Neuronal stem cell (in vitro differentiated cells): ENCODE results near the gene CPEB1.

ENCODE experiments used
- DNase-seq: peaks from one replicate; pipeline ENCODE4 v3.0.0-alpha.2; 2013; ENCODE audit warnings: low spot score
- H2AFZ ChIP-seq: one replicate; pipeline ENCODE4 v1.6.1; 2013; ENCODE audit warnings: mild to moderate bottlenecking, low read length, inconsistent platforms
- H2AK5ac ChIP-seq: 2 replicates; pipeline ENCODE4 v1.6.1; 2013; ENCODE audit warnings: low read depth, mild to moderate bottlenecking, inconsistent platforms, low read length, moderate library complexity, mixed read lengths
- H2BK120ac ChIP-seq: 2 replicates; pipeline ENCODE4 v1.6.1; 2013; ENCODE audit warnings: low read depth, mild to moderate bottlenecking, inconsistent platforms, low read length, moderate library complexity, mixed read lengths
- H2BK12ac ChIP-seq: one replicate; pipeline ENCODE4 v1.6.1; 2013; ENCODE audit warnings: low read length, inconsistent platforms
- H2BK15ac ChIP-seq: 2 replicates; pipeline ENCODE4 v1.6.1; 2013; ENCODE audit warnings: mild to moderate bottlenecking, low read length, inconsistent platforms, mixed read lengths
- H2BK5ac ChIP-seq: one replicate; pipeline ENCODE4 v1.6.1; 2013; ENCODE audit warnings: inconsistent platforms, mild to moderate bottlenecking, low read length, moderate library complexity
- H3K14ac ChIP-seq: one replicate; pipeline ENCODE4 v1.6.1; 2013; ENCODE audit warnings: low read length, inconsistent platforms
- H3K18ac ChIP-seq: 2 replicates; pipeline ENCODE4 v1.6.1; 2013; ENCODE audit warnings: low read length, inconsistent platforms
- H3K23ac ChIP-seq: 2 replicates; pipeline ENCODE4 v1.6.1; 2013; ENCODE audit warnings: low read depth, mild to moderate bottlenecking, mixed read lengths, low read length, inconsistent platforms; ENCODE audit not compliant: poor library complexity
- H3K27ac ChIP-seq: replicated peaks from 3 replicates; pipeline ENCODE4 v1.5.1; 2013; ENCODE audit warnings: low read length, inconsistent platforms
- H3K27me3 ChIP-seq, 3 experiments: 2 replicates each; pipeline ENCODE4 v1.6.1; 2013; ENCODE audit warnings: low read length in 3 of 3, mild to moderate bottlenecking in 2 of 3, inconsistent platforms in 1 of 3, low read depth in 1 of 3, mixed read lengths in 1 of 3, moderate library complexity in 1 of 3; ENCODE audit not compliant: control insufficient read depth in 3 of 3, insufficient read depth in 3 of 3
- H3K36me3 ChIP-seq, 2 donors: replicated peaks in 1 of 2; 2 replicates each; pipeline ENCODE4 v1.6.1; 2013; ENCODE audit warnings: low read length in 2 of 2; ENCODE audit not compliant: control insufficient read depth in 2 of 2, insufficient read depth in 2 of 2
- H3K4ac ChIP-seq: 2 replicates; pipeline ENCODE4 v1.6.1; 2013; ENCODE audit warnings: inconsistent platforms, mild to moderate bottlenecking, low read length, moderate library complexity
- H3K4me1 ChIP-seq, 2 donors: 1 replicate in 1 of 2; 2 replicates in 1 of 2; pipeline ENCODE4 v1.6.1; 2013; ENCODE audit warnings: low read length in 2 of 2, low read depth in 1 of 2; ENCODE audit not compliant: control insufficient read depth in 2 of 2, insufficient read depth in 1 of 2
- H3K4me2 ChIP-seq: one replicate; pipeline ENCODE4 v1.6.1; 2013; ENCODE audit warnings: mild to moderate bottlenecking, low read length, inconsistent platforms; ENCODE audit not compliant: insufficient read depth, poor library complexity, severe bottlenecking
- H3K4me3 ChIP-seq, 2 donors: 2 replicates each; pipeline ENCODE4 v1.5.1; 2013; ENCODE audit warnings: low read length in 2 of 2, mild to moderate bottlenecking in 2 of 2, inconsistent platforms in 1 of 2, moderate library complexity in 1 of 2
- H3K79me1 ChIP-seq: one replicate; pipeline ENCODE4 v1.6.1; 2013; ENCODE audit warnings: low read depth, mild to moderate bottlenecking, inconsistent platforms, low read length, moderate library complexity
- H3K9ac ChIP-seq: one replicate; pipeline ENCODE4 v1.6.1; 2013; ENCODE audit warnings: mild to moderate bottlenecking, low read depth, low read length, inconsistent platforms; ENCODE audit not compliant: poor library complexity
- H3K9me3 ChIP-seq, 2 donors: replicated peaks in 1 of 2; 2 replicates each; pipeline versions ENCODE3 to v1.6.1; 2013; ENCODE audit warnings: low read length in 2 of 2, mild to moderate bottlenecking in 2 of 2, inconsistent platforms in 1 of 2, low read depth in 1 of 2, mixed read lengths in 1 of 2, moderate library complexity in 1 of 2; ENCODE audit not compliant: control insufficient read depth in 2 of 2, insufficient read depth in 1 of 2
- H4K8ac ChIP-seq: one replicate; pipeline ENCODE4 v1.6.1; 2013; ENCODE audit warnings: low read depth, mild to moderate bottlenecking, inconsistent platforms, low read length, moderate library complexity
- H4K91ac ChIP-seq: one replicate; pipeline ENCODE4 v1.6.1; 2013; ENCODE audit warnings: low read length, low read depth, mild to moderate bottlenecking, inconsistent platforms; ENCODE audit not compliant: poor library complexity
- WGBS, 2 donors: extraction: QIAGEN DNeasy Blood & Tissue Kit; methylation state at CpG; one replicate each; pipeline ENCODE4 v1.1.7; 2013; ENCODE audit warnings: missing lambda C conversion rate in 2 of 2, mixed read lengths in 1 of 2; ENCODE audit not compliant: insufficient read length in 2 of 2, insufficient replicate concordance in 1 of 2; ENCODE audit errors: extremely low coverage in 2 of 2; 5-methylcytosine and 5-hydroxymethylcytosine counted together

Gene CPEB1

DNA sequence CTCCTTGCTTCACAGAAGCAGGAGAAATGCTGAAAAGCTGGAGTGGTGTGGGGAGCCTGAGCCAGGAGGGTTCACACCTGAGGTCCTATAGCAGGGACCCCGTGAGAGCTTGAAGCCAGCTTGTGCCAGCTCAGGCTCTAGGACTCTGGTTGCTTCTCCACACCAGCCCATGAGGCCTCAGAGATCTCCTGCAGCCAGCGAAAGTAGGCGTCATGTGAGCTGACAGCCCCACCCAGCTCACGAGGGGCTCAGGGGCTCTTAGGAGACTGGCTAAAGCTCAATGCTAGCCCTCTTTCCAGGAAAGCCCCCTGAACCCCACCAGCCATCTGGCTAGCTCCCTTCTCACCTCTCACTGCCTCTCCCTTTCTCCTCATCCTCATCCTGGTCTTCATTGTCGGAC is 16.9 kb upstream of the CPEB1 start:
- no peak overlapping the region for H3K4ac ChIP-seq
- no peak overlapping the region for H2BK12ac ChIP-seq
- H4K8ac ChIP-seq: no peak overlapping the region
- no peak overlapping the region for H2BK120ac ChIP-seq
- H3K27ac ChIP-seq: no peak overlapping the region
- no peaks in the 10 kb centered on the region for H3K79me1 ChIP-seq
- H3K27me3 ChIP-seq: no peaks in the 10 kb centered on the region
- no peak overlapping the region for H3K23ac ChIP-seq
- no peak for DNase-seq
- no peak overlapping the region for H3K18ac ChIP-seq
- H3K9me3 ChIP-seq: no peaks in the 10 kb centered on the region
- no peaks in the 10 kb centered on the region for H3K4me1 ChIP-seq
- H3K14ac ChIP-seq: no peak overlapping the region
- WGBS, 2 donors: no CpG with 5 or more reads among the region's 5 CpGs
- no peak overlapping the region for H3K9ac ChIP-seq
- H2BK5ac ChIP-seq: no peak overlapping the region
- H3K36me3 ChIP-seq: no peaks in the 10 kb centered on the region
- no peak overlapping the region for H2BK15ac ChIP-seq
- H4K91ac ChIP-seq: no peak overlapping the region
- H3K4me3 ChIP-seq: no peak overlapping the region
- no peak overlapping the region for H2AK5ac ChIP-seq
- no peak overlapping the region for H3K4me2 ChIP-seq
- no peak overlapping the region for H2AFZ ChIP-seq

DNA sequence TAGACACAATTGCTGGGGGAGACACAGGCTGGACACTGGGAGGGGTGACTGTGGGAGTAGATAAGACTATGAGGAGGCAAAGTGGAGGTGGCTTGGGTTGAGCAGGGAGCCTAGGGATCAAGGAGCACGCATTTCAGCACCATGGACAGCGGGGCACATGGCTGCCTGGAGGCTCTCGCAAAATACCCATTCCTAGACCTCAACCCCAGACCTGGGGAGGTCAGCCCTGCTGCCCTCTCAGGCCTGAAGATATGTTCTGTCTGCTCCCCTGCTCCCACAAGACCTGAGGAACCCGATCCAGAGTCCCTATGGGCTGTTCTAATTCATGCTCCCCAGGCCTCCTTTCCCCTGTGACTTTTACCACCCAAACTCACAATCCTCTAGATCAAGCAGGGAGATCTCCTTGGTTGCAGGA is 16.0 kb upstream of the CPEB1 start:
- H3K79me1 ChIP-seq: no peaks in the 10 kb centered on the region
- DNase-seq: peak; percentile 78
- H3K4me2 ChIP-seq: no peak overlapping the region
- H3K18ac ChIP-seq: no peak overlapping the region
- H3K14ac ChIP-seq: no peak overlapping the region
- H3K9me3 ChIP-seq: no peaks in the 10 kb centered on the region
- no peaks in the 10 kb centered on the region for H3K36me3 ChIP-seq
- no peaks in the 10 kb centered on the region for H3K27me3 ChIP-seq
- H3K27ac ChIP-seq: no peak overlapping the region
- no peak overlapping the region for H2BK5ac ChIP-seq
- H3K4me1 ChIP-seq: no peaks in the 10 kb centered on the region
- peak overlapping the region in 1 of 2 donors; percentile 33 for H3K4me3 ChIP-seq
- no peak overlapping the region for H2BK120ac ChIP-seq
- no peak overlapping the region for H2AFZ ChIP-seq
- WGBS, 2 donors: no CpG with 5 or more reads among the region's 4 CpGs
- no peak overlapping the region for H2BK12ac ChIP-seq
- no peak overlapping the region for H4K91ac ChIP-seq
- H3K23ac ChIP-seq: peak overlapping the region; percentile 16
- H2BK15ac ChIP-seq: no peak overlapping the region
- H4K8ac ChIP-seq: no peak overlapping the region
- no peak overlapping the region for H2AK5ac ChIP-seq
- no peak overlapping the region for H3K9ac ChIP-seq
- no peak overlapping the region for H3K4ac ChIP-seq

DNA sequence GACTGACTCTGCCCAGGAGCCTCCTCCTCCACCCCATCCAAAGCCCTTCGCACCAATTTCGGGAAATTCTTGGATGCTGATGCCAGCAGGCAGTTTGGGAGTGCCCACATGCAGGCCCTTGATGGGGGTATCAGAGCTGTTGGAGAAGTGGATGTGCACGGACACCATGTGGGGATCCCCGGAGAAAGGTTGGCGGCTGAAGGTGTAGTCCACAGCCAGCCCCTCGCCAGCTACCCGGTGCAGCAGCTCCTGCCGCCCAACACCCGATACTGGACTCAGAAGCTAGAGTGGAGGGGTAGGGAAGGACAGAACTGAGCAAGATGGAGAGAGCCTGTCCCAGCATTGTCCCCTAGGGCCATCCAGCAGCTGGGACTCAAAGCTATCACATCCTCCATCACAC is 15.5 kb upstream of the CPEB1 start:
- no peak overlapping the region for H2AFZ ChIP-seq
- no peaks in the 10 kb centered on the region for H3K4me1 ChIP-seq
- H3K4me3 ChIP-seq: peak overlapping the region in 1 of 2 donors; percentile 33
- no peak overlapping the region for H4K8ac ChIP-seq
- no peak overlapping the region for H2AK5ac ChIP-seq
- no peak overlapping the region for H3K4me2 ChIP-seq
- no peak overlapping the region for H2BK5ac ChIP-seq
- H3K27ac ChIP-seq: no peak overlapping the region
- peak overlapping the region; percentile 16 for H3K23ac ChIP-seq
- no peak for DNase-seq
- no peak overlapping the region for H3K9ac ChIP-seq
- H3K18ac ChIP-seq: no peak overlapping the region
- H3K9me3 ChIP-seq: no peaks in the 10 kb centered on the region
- H4K91ac ChIP-seq: no peak overlapping the region
- no peak overlapping the region for H2BK12ac ChIP-seq
- WGBS, 2 donors: no CpG with 5 or more reads among the region's 9 CpGs
- no peak overlapping the region for H3K4ac ChIP-seq
- H2BK120ac ChIP-seq: no peak overlapping the region
- H3K27me3 ChIP-seq: no peaks in the 10 kb centered on the region
- H2BK15ac ChIP-seq: no peak overlapping the region
- no peaks in the 10 kb centered on the region for H3K36me3 ChIP-seq
- H3K14ac ChIP-seq: no peak overlapping the region
- no peaks in the 10 kb centered on the region for H3K79me1 ChIP-seq

DNA sequence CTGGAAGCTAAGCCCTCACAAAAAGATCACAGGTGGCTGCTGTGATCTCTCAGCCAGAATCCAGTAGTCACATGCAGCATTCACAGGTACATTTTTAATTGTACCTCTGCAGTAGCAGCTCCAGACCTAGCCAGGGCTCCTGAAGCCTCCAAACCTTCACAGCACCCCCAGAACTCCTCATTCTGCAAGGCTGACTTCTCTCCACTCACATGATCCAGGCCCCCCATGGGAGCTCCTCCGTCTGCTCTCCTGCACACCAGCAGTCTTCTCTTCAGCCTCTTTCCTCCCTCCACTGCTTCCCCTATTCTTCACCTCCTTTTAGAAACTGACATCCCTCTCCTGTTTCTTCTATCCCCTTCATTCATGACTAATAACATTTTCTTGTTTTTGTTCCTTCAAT is 13.2 kb upstream of the CPEB1 start:
- no peak overlapping the region for H3K4ac ChIP-seq
- H4K91ac ChIP-seq: no peak overlapping the region
- no peak overlapping the region for H2BK15ac ChIP-seq
- no peak overlapping the region for H3K9ac ChIP-seq
- DNase-seq: no peak
- H3K9me3 ChIP-seq: no peaks in the 10 kb centered on the region
- H2BK5ac ChIP-seq: no peak overlapping the region
- no peak overlapping the region for H3K4me3 ChIP-seq
- H3K27ac ChIP-seq: no peak overlapping the region
- no peak overlapping the region for H2BK12ac ChIP-seq
- H4K8ac ChIP-seq: no peak overlapping the region
- WGBS, 2 donors: no CpG with 5 or more reads among the region's 1 CpG
- H2AFZ ChIP-seq: no peak overlapping the region
- no peak overlapping the region for H2BK120ac ChIP-seq
- no peaks in the 10 kb centered on the region for H3K79me1 ChIP-seq
- peaks cover 0 to 4% (median 0%) of the 10 kb centered on the region in 3 experiments for H3K27me3 ChIP-seq
- H2AK5ac ChIP-seq: no peak overlapping the region
- no peak overlapping the region for H3K14ac ChIP-seq
- no peak overlapping the region for H3K4me2 ChIP-seq
- no peak overlapping the region for H3K18ac ChIP-seq
- H3K23ac ChIP-seq: no peak overlapping the region
- no peaks in the 10 kb centered on the region for H3K4me1 ChIP-seq
- H3K36me3 ChIP-seq: no peaks in the 10 kb centered on the region
